ENCODE measurements around the gene SLC66A2.
"Not testable (repeated sequence)": the region's sequence is repeated elsewhere in the genome, so short reads cannot be mapped to it uniquely, and the experiment has no call there.

Gene SLC66A2

GRCh38 chr18:79970419-79971133 is 19.1 kb upstream of the SLC66A2 start:
- DNase-seq = no peak

GRCh38 chr18:79965119-79965902 is 13.9 kb upstream of the SLC66A2 start:
- peak; percentile 76 for DNase-seq

- peak; percentile 87 for DNase-seq
Observed at GRCh38 chr18:79964330-79965118, 13.1 kb upstream of the SLC66A2 start, which contains the start of gene HSBP1L1. TSS of gene HSBP1L1 (plus strand) at chr18:79964643. CDS start at chr18:79964736, 93 bp downstream.

GRCh38 chr18:79963658-79964329 is 12.3 kb upstream of the SLC66A2 start:
- DNase-seq = no peak

GRCh38 chr18:79962835-79963657 is 11.6 kb upstream of the SLC66A2 start:
- DNase-seq = no peak

- DNase-seq = peak; percentile 89
Observed at GRCh38 chr18:79962311-79962710, 10.9 kb upstream of the SLC66A2 start.

- DNase-seq = no peak
Observed at GRCh38 chr18:79961527-79962291, 10.3 kb upstream of the SLC66A2 start.

- no peak for DNase-seq
Observed at GRCh38 chr18:79960921-79961526, 9.6 kb upstream of the SLC66A2 start.

GRCh38 chr18:79960161-79960801 is 8.8 kb upstream of the SLC66A2 start:
- not testable (repeated sequence) for DNase-seq

- DNase-seq = no peak
Observed at GRCh38 chr18:79958981-79959380, 7.5 kb upstream of the SLC66A2 start.

GRCh38 chr18:79956276-79956675 is 4.8 kb upstream of the SLC66A2 start:
- DNase-seq = no peak

GRCh38 chr18:79955302-79956075 is 4.0 kb upstream of the SLC66A2 start:
- DNase-seq = peak; percentile 22

GRCh38 chr18:79954791-79955190 is 3.3 kb upstream of the SLC66A2 start:
- DNase-seq = peak; percentile 48

- DNase-seq = peak; percentile 64
Observed at GRCh38 chr18:79953971-79954651, 2.7 kb upstream of the SLC66A2 start.

- DNase-seq = peak; percentile 68
Observed at GRCh38 chr18:79952996-79953559, 1.6 kb upstream of the SLC66A2 start.

GRCh38 chr18:79952456-79952995 is 1.1 kb upstream of the SLC66A2 start:
- DNase-seq = no peak

- peak; percentile 55 for DNase-seq
Observed at GRCh38 chr18:79950515-79951341, 725 bp downstream of the SLC66A2 start.
